Epithelial cell of proximal tubule (primary cell): ENCODE data around the gene L3MBTL1. TPM values are rescaled to one million over a fixed set of nuclear protein-coding genes. Genes with fewer than 3 reads are reported as not detected.
A peak's percentile ranks its signal among the peaks of the same experiment; 100 is the strongest.

Source experiments
- DNase-seq: peaks from one replicate; pipeline ENCODE4 v3.0.0-alpha.2; 2011; ENCODE audit warnings: low read depth
- H3K4me3 ChIP-seq: 2 replicates; pipeline ENCODE4 v1.5.1; 2011; ENCODE audit warnings: low read depth, mild to moderate bottlenecking, low read length
- CTCF ChIP-seq: conservative IDR thresholded peaks from 2 replicates; pipeline ENCODE4 v1.5.1; 2012; ENCODE audit warnings: low read depth, mild to moderate bottlenecking, low read length
- total RNA-seq: library from RNA; depleted of rRNA; stranded (reverse); fragments of >200 nt; gene quantifications from 2 replicates; pipeline ENCODE4 v1.2.3, GENCODE V29; 2015

Gene L3MBTL1
- total RNA-seq, 1 donor from 2014 or later = 5.2 TPM

GRCh38 chr20:43508106-43508505 lies 609 bp downstream of the L3MBTL1 start:
- H3K4me3 ChIP-seq = peak overlapping the region; percentile 76
- DNase-seq = no peak
- TF ChIP-seq CTCF = no peak

GRCh38 chr20:43508604-43509040 lies 1.1 kb downstream of the L3MBTL1 start:
- DNase-seq = no peak
- peak overlapping the region; percentile 76 for H3K4me3 ChIP-seq
- TF ChIP-seq CTCF = no peak

GRCh38 chr20:43511879-43512278 lies 4.4 kb downstream of the L3MBTL1 start:
- no peak for TF ChIP-seq CTCF
- DNase-seq = peak; percentile 12
- no peak overlapping the region for H3K4me3 ChIP-seq

- H3K4me3 ChIP-seq = peak overlapping the region; percentile 57
- no peak for DNase-seq
- no peak for TF ChIP-seq CTCF
Measured at GRCh38 chr20:43513372-43513930, 6.0 kb downstream of the L3MBTL1 start.

GRCh38 chr20:43513931-43514647 lies 6.6 kb downstream of the L3MBTL1 start:
- peak; percentile 85 for DNase-seq
- peak; percentile 44 for TF ChIP-seq CTCF
- peak overlapping the region; percentile 67 for H3K4me3 ChIP-seq

- DNase-seq = no peak
- no peak for TF ChIP-seq CTCF
- peak overlapping the region; percentile 67 for H3K4me3 ChIP-seq
Measured at GRCh38 chr20:43514648-43514999, 7.1 kb downstream of the L3MBTL1 start.

- no peak for TF ChIP-seq CTCF
- H3K4me3 ChIP-seq = peak overlapping the region; percentile 67
- DNase-seq = no peak
Measured at GRCh38 chr20:43515628-43516027, 8.1 kb downstream of the L3MBTL1 start.
